GM19239 (cell line): ENCODE results near the gene MID1.

ENCODE experiments used
- DNase-seq: peaks from one replicate; pipeline ENCODE4 v3.0.0; 2011; ENCODE audit warnings: low spot score; ENCODE audit not compliant: insufficient read length
- FAIRE-seq: peaks from 2 replicates; lab custom pipeline; 2011; peaks lifted over from hg19 to GRCh38; lab: Jason Lieb, UNC

MID1 gene

DNA sequence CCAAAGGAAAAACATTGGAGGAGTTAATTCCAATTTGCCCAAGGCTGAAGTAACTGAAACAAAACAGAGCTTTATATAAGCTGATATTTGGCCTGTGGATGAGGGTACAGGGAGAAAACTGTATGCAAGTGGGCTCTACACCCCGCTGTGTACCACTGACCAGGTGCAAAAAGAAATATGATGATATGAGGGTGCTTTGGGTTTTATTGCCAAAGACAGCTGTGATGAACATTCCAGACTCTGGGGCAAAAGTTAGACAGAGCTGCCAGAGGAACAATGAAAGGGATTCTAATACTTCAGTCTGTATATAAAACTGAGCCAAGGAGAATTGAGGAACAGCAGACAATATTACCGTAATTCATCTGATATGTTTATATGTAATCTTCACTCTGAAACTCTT is 117.4 kb downstream of the MID1 start:
- FAIRE-seq = no peak
- no peak for DNase-seq

GRCh38 chrX:10501611-10502010 is 118.8 kb downstream of the MID1 start:
- FAIRE-seq = no peak
- no peak for DNase-seq

- DNase-seq = no peak
- no peak for FAIRE-seq
Measured at GRCh38 chrX:10496345-10496965, 123.9 kb downstream of the MID1 start.

- no peak for FAIRE-seq
- no peak for DNase-seq
Measured at GRCh38 chrX:10495677-10496076, 124.7 kb downstream of the MID1 start.

GRCh38 chrX:10492250-10492649 is 128.1 kb downstream of the MID1 start:
- DNase-seq (no peak), FAIRE-seq (no peak)

DNA sequence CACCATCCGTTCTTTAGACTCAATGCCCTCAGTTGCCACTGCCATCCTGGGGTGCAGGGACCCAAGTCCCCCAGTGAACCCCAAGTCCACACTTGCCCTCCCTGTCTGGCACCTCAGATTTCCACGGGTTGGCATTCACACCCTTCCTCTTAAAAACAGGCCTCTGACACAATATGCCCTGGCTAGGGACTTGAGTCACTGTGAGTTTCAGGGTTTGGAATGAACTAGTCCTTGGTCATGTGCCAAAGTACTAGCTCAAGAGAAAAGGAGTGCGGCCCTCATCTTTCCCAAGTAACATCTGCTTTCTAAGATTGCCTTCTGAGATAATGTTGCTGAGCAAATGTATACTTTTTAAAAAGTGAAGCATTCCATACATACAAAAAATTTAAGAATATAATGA is 134.0 kb downstream of the MID1 start:
- no peak for FAIRE-seq
- DNase-seq = no peak

GRCh38 chrX:10485326-10485725 is 135.1 kb downstream of the MID1 start:
- FAIRE-seq = no peak
- DNase-seq = no peak

DNA sequence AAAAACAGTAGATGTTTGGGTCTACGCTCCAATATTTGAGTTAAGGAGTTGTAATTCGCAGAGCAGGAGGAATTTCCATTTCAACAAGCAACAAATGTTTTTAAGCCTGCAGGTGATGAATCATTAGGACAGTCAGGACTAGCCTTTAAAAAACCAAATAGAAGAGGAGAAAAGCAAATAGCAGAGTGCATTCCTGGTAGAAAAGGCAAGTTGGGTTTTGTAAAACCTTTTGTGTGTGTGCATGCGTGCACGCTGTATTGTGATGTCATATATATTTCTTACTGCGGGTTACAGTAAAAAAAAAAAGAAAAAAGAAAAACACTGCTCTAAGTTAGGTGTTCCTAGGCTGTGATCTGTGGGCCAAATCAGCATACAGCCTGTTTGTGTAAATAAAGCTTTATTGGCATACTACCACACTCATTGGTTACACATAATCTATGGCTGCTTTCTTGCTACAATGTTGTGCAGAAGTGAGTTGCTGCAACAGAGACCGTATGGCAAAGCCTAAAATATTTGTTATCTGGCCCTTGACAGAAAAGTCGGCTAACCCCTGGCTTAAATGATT is 135.6 kb downstream of the MID1 start:
- no peak for DNase-seq
- no peak for FAIRE-seq

- no peak for FAIRE-seq
- DNase-seq = no peak
Measured at GRCh38 chrX:10483191-10483831, 137.1 kb downstream of the MID1 start.

GRCh38 chrX:10482708-10483107 is 137.7 kb downstream of the MID1 start:
- FAIRE-seq (no peak), DNase-seq (no peak)

GRCh38 chrX:10482261-10482660 is 138.1 kb downstream of the MID1 start:
- peak; percentile 91 for FAIRE-seq
- DNase-seq = peak; percentile 1

DNA sequence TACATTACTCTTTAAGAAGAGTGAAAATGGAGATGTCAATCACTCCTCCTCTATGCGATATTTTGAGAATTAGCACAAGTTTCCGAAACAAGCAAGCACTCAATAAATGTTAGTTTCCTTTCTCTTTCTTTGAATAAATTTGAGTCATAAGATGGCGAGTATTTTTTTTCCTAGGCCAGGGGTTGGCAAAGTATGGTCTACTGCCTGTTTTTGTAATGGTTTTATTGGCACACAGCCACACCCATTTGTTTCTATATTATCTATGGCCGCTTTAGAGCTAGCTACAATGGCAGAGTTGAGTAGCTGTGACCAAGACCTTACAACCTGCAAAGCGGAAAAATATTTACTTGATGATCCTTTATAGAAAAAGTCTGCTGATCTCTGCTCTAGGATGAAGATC is 139.5 kb downstream of the MID1 start:
- FAIRE-seq (no peak), DNase-seq (no peak)

- no peak for FAIRE-seq
- no peak for DNase-seq
Measured at GRCh38 chrX:10479508-10479907, 140.9 kb downstream of the MID1 start.

DNA sequence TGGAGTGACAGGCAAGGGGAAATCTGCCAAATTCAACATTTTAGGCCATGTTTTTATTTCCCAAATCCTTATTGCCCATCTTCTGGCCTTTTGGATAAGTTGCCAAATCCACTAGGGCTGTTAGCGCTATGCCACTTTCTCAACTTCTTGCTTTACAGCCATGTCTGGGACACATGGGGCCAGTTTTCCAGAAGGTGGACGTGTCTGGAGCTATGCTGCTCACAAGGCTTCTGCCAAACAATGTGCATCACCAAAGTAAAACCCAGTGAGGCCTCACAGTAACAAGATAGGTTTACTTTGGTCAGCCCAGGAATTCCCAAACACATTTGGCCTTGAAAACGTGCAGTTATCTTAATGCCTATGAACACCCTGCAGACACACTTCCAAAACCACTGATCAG is 142.9 kb downstream of the MID1 start:
- FAIRE-seq = no peak
- no peak for DNase-seq

GRCh38 chrX:10474913-10475568 is 145.3 kb downstream of the MID1 start:
- FAIRE-seq (no peak), DNase-seq (no peak)

GRCh38 chrX:10474510-10474909 is 145.9 kb downstream of the MID1 start:
- DNase-seq (no peak), FAIRE-seq (no peak)

- no peak for DNase-seq
- no peak for FAIRE-seq
Measured at GRCh38 chrX:10471418-10471817, 149.0 kb downstream of the MID1 start.

GRCh38 chrX:10470009-10470408 is 150.4 kb downstream of the MID1 start:
- FAIRE-seq (no peak), DNase-seq (no peak)

GRCh38 chrX:10467793-10468192 is 152.6 kb downstream of the MID1 start:
- no peak for FAIRE-seq
- no peak for DNase-seq

DNA sequence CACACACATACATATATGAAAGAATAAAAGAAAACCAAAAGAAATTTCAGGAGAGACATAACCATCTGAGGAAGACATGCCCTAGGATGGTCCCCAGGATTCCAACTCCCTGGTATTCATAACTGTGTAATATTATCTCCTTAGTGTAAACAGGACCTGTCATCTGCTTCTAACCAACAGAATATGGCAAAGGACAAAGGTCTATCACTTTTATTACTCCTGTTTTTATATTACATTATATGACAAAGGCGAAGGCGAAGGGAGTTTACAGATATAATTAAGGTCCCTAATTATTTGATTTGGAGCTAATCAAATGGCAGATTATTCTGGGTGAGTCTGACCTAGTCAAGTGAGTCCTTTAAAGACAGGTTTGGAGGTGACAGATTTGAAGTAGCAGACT is 155.1 kb downstream of the MID1 start:
- DNase-seq (no peak), FAIRE-seq (no peak)

DNA sequence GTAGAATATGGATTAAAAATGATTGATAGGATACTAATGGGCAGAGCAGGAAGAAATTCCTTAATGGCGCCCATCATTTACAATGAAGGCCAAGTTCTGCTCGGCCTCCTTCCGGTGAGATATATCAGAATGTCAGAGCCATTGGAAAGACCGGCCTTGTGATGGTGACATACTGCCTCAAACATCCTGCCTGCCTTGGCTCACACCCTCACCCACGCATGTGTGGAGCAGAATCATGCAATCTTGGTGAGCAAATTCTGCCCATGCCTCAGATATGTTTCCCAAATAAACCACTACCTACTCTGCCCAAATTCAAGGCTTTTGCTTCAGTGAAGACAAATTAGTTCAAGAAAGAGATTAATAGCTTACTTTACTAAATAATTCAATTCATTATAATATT is 163.3 kb downstream of the MID1 start:
- no peak for FAIRE-seq
- no peak for DNase-seq
